GM18505 (cell line): ENCODE results near the gene ARID4B.

ENCODE experiments used
- ATAC-seq: cut with Tn5 transposase; IDR thresholded peaks from one replicate; pipeline ENCODE4 v1.9.1; 2021; ENCODE audit not compliant: unreplicated experiment
- POLR2A ChIP-seq: IDR thresholded peaks from 4 replicates; pipeline ENCODE4 v1.6.1; 2011; ENCODE audit warnings: borderline replicate concordance; ENCODE audit not compliant: insufficient read depth, insufficient read length; ENCODE audit errors: extremely low read depth

ARID4B gene

DNA sequence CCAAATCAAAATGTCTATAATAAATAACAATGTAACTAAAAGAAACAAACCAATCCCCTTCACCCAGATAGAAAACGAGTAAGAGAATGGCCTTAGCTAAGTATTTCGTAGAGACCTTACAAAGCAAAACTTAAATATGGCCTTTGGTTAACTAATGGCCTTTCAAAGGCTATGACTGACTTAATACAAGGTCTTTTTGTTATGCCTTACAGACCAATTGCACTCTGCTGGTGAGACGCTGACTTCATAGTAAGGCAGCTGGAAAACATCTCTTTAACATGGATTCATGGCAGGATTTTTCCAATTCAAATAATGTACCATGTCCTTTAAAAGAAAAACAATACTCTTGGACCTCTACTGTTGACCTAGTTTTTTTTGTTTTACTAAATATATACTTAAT is 23.5 kb upstream of the ARID4B start:
- no peak for ATAC-seq
- no peak for TF ChIP-seq POLR2A

DNA sequence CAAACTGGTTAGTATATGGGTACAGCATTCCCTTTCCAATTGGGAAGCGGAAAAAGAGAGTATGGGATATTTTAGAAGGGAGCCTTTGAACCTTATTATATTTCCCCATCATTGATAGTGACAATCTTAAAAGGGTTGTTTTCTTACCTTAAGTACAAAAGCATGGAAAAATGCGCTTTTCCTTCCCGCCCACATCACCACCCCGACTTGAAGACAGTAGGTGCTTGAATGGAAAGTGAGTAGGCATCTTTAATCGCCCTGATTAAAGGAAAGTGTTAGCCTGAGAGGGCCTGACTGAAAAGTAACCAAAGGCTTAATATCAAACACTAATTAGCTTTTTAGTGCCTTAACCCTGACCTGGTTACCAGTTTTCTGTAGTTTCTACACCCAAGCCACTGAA is 15.7 kb upstream of the ARID4B start:
- no peak for TF ChIP-seq POLR2A
- ATAC-seq, result no peak

DNA sequence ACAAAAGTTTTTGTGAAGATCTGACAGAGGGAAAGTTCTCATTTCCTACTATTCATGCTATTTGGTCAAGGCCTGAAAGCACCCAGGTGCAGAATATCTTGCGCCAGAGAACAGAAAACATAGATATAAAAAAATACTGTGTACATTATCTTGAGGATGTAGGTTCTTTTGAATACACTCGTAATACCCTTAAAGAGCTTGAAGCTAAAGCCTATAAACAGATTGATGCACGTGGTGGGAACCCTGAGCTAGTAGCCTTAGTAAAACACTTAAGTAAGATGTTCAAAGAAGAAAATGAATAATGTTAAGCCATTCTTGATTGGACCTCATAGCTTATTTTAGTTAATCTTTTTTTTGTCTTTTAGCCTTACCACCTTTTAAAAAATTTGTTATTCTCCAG is 14.5 kb upstream of the ARID4B start:
- no peak for TF ChIP-seq POLR2A
- ATAC-seq, result no peak

DNA sequence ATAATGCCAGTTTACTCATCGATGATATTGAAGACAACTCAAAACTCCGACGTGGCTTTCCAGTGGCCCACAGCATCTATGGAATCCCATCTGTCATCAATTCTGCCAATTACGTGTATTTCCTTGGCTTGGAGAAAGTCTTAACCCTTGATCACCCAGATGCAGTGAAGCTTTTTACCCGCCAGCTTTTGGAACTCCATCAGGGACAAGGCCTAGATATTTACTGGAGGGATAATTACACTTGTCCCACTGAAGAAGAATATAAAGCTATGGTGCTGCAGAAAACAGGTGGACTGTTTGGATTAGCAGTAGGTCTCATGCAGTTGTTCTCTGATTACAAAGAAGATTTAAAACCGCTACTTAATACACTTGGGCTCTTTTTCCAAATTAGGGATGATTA is 14.1 kb upstream of the ARID4B start:
- TF ChIP-seq POLR2A, result no peak
- no peak for ATAC-seq

DNA sequence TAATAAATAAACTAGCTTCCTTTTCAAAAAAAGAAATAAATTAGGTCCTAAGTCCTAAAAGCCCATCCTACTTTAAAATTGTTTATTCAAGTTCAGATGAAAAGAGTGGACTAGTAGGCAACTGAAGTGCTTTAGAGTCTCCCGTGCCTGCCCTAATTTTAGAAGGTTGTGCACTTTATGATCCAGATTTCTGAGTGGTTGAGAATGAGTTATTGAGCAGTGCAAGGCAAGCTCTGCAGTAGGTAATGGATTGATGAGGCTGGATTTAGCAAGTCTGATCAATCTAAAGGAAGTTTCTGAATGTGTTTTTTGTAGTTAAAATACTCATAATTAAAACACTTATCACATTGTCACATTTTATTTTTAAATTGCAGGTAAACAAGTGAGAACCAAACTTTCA is 13.4 kb upstream of the ARID4B start:
- TF ChIP-seq POLR2A, result no peak
- ATAC-seq, result no peak

DNA sequence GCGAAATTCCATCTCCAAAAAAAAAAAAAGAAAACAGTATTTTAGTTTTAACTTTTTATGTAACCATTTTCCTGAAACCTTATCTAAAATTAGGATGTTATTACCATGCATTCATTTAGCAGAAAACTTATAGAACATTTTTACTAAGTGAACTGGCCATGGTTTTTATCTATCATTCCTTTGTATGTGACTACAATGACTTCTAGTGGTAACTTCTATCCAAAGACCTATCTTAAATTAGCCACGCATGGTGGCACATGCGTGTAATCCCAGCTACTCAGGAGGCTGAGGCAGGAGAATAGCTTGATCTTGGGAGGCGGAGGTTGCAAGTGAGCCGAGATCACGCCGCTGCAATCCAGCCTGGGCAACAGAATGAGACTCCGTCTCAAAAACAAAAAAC is 11.8 kb upstream of the ARID4B start:
- no peak for ATAC-seq

DNA sequence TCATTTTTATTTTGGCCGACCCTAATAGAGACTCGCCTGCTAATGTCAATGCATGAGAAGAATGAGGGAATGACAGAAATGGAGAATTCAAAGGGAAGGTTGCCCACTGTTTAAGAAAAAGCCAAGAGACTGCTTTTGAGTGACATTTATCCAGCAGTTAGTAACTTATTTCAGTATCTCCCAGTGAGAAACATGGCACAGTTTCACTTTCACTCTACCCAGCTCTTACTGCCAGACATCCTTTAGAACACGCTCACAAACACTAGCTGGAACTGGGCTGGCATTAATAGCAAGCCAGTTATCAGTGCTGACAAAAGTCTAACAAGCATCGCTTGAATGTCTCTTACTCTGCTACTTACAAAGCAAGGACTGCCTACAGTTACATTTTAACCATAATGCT is 8.9 kb upstream of the ARID4B start:
- no peak for ATAC-seq
- no peak for TF ChIP-seq POLR2A

More for the DNA sequence above, 11.8 kb upstream of the ARID4B start:
- TF ChIP-seq POLR2A, result no peak

DNA sequence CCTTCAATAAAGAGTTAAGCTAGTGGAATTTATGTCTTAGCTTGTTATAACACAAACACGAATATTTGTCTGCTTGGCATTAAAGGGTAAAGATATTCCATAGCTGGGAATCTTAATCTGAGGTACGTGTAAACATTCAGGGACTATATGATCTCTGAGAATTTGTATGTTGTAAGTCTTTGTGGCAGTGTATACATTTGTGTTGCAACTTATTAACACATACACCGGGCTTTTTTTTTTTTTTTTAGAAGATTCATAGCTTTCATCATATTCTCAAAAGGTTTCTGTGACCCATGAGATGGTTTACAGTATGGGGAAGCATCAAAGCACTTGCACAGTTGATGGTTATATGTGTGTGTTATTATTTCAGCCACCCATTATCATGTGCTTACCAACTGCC is 3.4 kb upstream of the ARID4B start:
- no peak for TF ChIP-seq POLR2A
- no peak for ATAC-seq

DNA sequence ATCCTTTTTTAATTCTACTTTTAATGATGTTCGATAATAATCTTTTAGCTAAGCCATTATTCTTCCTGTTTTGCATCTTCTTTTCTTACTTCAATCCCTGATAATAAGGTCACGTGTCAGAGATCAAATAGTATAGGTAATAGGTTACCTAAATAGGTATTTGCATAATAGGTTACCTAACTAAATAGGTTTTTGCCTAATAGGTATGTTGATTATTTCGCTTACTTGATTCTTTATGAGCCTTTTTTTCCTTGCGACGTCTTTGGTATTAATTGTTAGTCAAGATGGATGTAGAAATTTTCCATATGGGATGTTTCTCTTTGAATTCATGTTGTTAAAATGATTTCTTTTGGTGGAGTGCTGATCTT is 2.9 kb upstream of the ARID4B start:
- no peak for ATAC-seq
- no peak for TF ChIP-seq POLR2A

DNA sequence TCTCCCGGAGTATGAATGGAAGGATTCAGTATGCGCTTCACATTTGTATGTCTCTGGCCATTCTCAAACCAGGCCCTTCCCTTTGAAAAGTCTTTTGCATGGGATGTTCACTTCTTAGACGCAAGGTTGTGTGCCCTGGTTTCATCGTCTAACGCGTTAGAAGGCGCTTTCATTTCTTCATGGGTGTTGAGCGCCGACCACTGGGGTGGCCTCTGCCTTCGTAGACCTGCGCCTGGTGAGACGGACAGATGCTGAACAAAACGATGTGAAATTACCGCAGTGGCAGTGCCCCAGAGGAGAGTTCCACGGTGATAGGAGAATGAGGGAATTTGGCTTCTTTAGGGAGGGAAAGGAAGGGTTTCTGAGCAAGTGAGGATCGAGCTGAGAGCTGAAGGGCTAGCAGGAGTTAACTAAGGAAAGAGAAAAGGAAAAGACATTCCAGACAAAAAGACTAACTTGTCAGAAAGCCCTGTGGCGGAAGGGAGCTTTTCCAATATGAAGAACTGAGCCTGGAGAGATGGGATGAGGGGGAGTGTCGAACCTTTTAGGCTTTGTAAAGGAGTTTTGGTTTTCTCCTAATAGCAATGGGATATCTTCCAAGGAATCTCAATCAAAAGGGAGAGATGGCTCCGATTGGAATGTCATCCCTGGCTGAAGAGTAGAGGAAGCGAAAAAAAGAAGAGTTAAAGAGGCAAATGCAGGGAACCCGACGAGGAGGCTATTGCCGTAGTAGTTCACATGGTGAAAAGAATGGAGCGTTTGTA is 1.3 kb upstream of the ARID4B start:
- peak; percentile 22 for ATAC-seq
- TF ChIP-seq POLR2A, result no peak

DNA sequence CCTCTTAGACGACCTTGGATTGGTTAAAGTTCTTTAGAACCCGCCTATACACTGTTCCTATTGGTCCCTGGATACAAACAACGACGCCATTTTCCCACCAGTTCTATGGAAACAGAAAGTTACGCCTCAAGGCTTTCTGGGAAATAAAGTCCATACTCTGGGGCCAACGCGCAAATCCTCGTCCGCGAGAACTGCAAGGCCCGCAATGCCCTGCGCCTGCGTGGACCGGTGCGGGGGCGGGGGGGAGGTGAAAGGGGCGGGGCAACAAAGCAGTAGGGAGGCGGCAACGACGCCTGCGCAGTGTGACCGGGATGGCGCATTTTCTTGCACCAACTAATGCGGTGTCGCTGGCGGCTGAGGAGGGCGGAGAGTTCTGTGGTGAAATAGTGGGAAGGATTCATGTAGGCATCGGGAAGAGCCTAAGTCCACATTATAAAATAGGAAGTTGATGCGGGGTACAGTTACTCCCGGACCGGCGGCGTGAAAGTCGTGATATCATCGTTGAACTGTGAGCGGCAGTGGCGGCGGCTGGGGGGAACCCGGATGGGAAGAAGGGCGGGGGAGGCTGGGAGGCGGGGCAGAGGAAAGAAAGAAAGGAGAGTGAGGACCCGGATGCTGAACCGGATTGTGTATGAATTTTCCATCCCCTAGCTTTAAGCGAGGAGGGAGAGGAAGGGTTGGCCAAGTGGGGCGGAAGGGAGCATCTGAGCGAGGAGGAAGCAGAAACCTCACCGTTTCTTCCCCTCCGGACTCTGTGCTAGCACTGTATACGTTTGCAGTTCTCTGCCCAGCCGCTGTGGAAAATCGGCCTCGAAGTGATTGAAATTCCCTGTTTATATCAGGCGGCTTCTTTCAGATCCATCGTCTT is 526 bp upstream of the ARID4B start, which contains the start of gene GGPS1:
TSS of gene GGPS1 (plus strand) at position 300 of the 868 bp plus-strand sequence. CDS start 6,695 bp downstream, outside the sequence.
- peak; percentile 79 for TF ChIP-seq POLR2A
- peak; percentile 54 for ATAC-seq

DNA sequence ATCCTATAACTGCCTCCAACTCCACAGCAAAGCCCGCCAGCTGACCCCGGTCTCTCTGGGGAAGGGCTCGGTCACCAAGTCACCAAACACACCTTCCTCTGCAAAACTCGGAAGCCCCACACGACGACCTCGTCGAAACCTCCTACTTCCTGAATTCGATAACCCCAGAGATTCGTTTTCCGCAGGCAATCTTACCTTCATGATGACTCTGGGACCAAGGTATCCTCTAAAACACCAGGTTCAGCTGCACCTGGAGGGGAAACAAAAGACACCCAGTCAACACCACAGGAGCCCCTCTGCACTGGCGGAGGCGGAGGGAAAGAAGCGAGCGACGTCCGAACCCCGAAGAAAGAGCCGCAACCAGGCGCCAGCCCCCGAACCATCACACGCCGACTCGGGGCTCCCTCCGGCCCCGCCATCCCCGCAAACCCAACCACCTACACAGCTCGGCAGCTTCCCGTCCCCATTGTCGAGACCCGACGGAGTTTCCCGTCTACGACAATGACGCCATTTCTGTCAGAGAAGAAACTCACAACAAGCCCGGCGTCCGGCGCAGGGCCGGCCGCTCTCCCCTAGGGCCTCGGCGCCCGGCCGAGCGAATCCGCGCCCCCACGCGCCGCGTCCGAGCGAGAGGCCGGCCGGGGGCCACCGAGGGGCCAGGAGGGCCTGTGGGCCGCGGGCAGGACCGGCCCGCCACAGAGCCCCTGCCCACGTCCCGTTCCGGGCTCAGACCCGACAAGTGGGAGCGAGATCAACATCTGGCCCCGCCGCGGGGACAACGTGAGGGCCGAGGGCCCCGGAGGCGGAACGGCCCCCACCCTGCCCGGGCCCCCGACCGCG is 1.0 kb downstream of the ARID4B start:
- TF ChIP-seq POLR2A, result no peak
- peak; percentile 17 for ATAC-seq

DNA sequence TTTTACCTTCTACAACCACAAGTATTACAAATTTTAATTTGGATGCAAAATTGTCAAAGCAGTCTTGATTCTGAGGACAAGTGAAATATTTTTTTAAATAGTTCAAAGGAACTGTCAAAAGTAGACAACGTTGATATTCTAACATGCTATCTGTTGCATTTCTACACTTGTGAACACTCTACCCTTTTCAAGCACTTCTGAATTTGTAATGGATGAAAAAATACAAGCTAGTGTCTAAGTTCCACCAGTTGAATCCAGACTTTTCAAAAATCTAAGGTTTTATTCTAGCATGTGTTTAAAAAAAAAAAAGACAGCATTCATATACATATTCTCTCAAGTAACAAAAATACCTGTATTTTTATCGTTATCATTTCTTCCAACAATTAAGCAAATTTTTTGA is 2.1 kb downstream of the ARID4B start:
- no peak for TF ChIP-seq POLR2A
- no peak for ATAC-seq
